Measurements from ENCODE around the gene TCP11L2. TPM values are rescaled to one million over a fixed set of nuclear protein-coding genes. Genes with fewer than 3 reads are reported as not detected.
"Not testable (repeated sequence)": the region's sequence is repeated elsewhere in the genome, so short reads cannot be mapped to it uniquely, and the experiment has no call there.

TCP11L2 gene
- total RNA-seq, 1 donor = 201 TPM

DNA sequence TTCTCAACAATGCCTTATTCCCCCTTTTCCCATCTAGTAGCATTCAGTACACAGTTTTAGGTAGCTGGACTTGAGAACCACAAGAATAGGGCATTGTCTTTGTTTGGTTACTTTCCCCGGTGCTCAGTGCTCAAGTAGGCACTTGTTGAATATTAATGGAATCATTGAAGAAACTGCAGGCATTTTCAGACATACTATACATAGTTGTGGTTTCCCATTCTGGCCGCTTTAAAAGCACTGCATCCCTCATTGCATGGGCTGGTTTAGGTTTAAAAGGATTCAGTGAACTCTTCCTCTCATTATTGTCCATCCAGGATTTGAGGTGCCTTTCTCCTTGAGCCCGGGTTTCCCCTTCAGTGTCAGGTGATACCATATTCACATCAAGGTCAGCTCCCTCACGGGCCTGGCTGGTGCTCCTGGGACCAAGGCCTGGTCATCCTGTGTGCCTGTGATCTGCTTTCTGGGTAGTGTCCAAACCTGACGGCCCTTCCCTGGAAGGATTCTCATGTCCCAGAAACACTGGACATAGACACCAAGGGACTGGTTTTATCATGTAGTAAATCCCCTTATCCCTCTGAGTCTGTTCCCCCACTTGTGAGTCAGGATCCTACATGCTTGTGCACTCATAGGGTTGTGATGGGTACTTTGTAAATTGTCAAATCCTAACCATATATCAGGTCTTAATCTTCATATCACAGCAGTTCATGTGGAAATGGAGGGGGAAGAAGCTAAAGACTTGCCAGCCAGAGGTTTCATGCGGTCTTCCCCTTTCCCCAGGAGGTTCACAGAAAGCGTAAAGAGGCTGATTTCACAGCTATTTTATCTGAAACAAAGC lies 7.4 kb downstream of the TCP11L2 start:
- Histone ChIP-seq H3K27me3 (ENCODE audit: insufficient read depth, low read length) (no peaks in the 10 kb centered on the region), H3K4me1 (ENCODE audit: insufficient read depth, low read length) (peaks cover 56% of the 10 kb centered on the region), H3K4me3 (ENCODE audit: low read length) (no peak overlapping the region), H3K9me3 (ENCODE audit: low read depth, low read length) (no peaks in the 10 kb centered on the region)

DNA sequence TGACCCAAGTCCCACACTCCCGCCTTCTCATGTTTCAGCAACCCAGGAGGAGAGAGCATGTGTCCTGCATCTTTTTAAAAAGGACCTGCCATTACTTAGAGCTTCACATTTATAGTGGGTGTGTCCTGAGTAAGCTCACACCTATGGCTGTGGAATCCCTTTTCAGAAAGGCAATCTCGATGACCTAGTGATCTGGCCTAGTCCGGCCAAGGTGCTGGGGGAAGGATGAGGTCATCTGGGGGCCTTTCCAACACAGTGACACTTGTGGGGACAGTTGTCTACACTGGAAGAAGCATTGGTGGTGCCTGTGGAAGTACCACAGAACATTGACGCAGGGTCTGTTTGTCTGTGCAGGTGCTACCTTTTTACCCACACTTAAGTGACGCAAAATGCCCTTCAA lies 8.2 kb downstream of the TCP11L2 start:
- no peaks in the 10 kb centered on the region for H3K9me3 ChIP-seq (ENCODE audit: low read depth, low read length)
- no peak overlapping the region for H3K4me3 ChIP-seq (ENCODE audit: low read length)
- no peaks in the 10 kb centered on the region for H3K27me3 ChIP-seq (ENCODE audit: insufficient read depth, low read length)
- H3K4me1 ChIP-seq (ENCODE audit: insufficient read depth, low read length) = peaks cover 49% of the 10 kb centered on the region

DNA sequence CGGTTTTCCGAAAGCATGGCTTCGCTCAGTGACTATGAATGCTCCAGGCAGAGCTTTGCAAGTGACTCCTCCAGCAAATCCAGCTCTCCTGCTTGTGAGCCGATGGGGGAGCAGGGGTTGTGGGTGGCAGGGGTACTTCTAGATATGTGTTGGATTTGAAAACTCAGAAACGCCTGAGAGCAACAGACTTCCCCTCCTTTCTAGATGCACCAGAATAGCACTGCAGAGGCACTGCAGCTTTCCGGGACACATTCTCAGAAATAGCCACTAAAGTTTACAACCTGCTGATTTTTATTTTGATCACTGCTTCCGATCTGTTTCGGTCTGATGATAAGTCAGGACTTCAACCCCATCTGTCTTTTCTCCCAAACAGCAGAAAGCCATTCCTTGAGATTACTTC lies 8.6 kb downstream of the TCP11L2 start:
- Histone ChIP-seq H3K9me3 (ENCODE audit: low read depth, low read length) (no peaks in the 10 kb centered on the region), H3K4me1 (ENCODE audit: insufficient read depth, low read length) (peaks cover 45% of the 10 kb centered on the region), H3K27me3 (ENCODE audit: insufficient read depth, low read length) (no peaks in the 10 kb centered on the region), H3K4me3 (ENCODE audit: low read length) (no peak overlapping the region)

DNA sequence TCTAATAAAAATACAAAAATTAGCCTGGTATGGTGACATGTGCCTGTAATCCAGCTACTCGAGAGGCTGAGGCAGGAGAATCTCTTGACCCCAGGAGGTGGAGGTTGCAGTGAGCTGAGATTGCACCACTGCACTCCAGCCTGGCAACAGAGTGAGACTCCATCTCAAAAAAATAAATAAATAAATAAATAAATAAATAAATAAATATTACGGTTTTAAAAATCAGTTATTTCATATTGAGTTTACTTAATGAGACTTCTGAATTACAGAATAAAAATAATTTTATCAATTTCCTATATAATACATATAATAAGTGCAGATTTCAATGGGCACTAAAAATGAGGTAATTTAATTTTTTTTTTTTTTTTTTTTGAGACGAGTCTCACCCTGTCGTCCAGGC lies 10.9 kb downstream of the TCP11L2 start:
- not testable (repeated sequence) for H3K4me3 ChIP-seq (ENCODE audit: low read length); H3K9me3 ChIP-seq (ENCODE audit: low read depth, low read length); H3K27me3 ChIP-seq (ENCODE audit: insufficient read depth, low read length)
- peaks cover 41% of the 10 kb centered on the region for H3K4me1 ChIP-seq (ENCODE audit: insufficient read depth, low read length)

DNA sequence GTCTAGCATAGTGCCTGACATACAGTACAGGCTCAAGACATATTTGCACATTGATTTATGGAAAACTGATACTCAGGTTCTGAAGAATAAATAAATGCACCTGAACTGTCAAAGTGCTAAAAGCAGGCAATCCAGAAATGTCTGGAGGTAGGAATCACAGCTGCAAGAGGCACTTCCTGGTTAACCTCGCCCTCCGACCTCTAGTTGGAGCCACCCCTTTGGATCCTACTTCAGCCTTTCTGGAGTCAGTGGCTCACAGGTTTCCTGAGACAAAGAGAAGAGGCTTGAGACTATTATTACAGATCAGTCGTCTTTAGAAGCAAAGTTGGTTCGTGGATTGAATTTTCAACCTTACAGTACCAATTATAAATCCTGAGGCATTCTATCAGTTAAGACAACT lies 13.0 kb downstream of the TCP11L2 start:
- peaks cover 20% of the 10 kb centered on the region for H3K4me1 ChIP-seq (ENCODE audit: insufficient read depth, low read length)
- no peaks in the 10 kb centered on the region for H3K9me3 ChIP-seq (ENCODE audit: low read depth, low read length)
- no peaks in the 10 kb centered on the region for H3K27me3 ChIP-seq (ENCODE audit: insufficient read depth, low read length)
- H3K4me3 ChIP-seq (ENCODE audit: low read length) = no peak overlapping the region

DNA sequence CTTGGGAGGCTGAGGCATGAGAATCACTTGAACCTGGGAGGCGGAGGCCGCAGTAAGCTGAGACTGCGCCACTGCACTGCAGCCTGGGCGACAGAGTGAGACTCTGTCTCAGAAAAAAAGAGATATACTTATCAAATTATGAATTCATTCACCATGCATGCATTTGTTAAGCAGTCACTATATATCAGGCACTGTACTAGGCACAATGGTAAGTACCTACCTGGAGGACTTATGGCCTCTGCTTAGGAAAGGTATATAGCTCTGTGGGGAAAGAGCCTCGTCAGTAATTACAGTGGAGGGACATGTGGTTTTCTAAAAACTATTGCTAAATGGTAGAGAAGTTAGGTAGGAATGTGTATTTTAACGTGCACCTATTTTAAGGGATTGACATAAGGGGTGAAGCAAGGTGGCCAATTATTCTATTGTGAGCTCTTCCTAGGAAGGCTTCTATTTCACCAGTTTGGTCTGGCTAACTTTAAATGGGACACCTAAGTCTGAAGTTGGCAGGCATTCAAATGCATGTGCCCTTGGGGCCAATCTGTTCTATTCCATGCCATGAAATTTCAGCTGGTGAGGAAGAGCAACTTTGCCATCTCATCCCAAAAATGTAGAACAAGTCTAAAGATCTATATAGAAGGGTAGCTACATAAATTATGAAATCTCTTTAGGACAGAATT lies 15.0 kb downstream of the TCP11L2 start:
- Histone ChIP-seq H3K9me3 (ENCODE audit: low read depth, low read length) (no peaks in the 10 kb centered on the region), H3K27me3 (ENCODE audit: insufficient read depth, low read length) (no peaks in the 10 kb centered on the region), H3K4me1 (ENCODE audit: insufficient read depth, low read length) (peaks cover 4% of the 10 kb centered on the region), H3K4me3 (ENCODE audit: low read length) (no peak overlapping the region)

DNA sequence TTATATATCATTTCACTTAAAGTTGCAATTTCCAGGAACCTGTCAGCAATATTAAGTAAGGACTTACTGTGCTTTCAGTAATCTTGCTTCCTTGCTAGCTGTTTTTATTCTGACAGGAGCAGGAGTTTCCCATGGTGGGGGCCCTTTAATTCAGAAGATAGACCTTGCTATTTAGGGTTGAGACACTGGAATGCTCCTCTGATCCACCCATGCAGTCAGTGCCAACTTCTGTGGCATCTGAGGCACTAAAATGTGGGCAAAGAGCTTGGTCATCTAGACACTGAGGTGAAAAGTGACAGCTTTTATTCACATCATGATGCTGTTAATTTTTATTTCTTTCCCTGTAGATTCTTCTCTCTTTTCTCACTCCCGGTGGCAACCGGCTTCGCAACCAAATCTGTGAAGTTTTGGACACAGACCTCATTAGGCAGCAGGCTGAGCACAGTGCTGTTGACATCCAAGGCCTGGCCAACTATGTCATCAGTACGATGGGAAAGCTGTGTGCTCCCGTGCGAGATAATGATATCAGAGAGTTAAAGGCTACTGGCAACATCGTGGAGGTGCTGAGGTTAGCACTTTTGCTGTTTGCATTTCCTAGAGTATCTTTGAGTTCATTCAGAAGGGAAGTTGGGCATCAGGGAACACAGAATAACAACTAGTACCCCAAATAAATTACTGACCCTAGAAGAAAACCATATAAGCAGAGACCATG lies 18.8 kb downstream of the TCP11L2 start:
- no peak overlapping the region for H3K4me3 ChIP-seq (ENCODE audit: low read length)
- no peaks in the 10 kb centered on the region for H3K27me3 ChIP-seq (ENCODE audit: insufficient read depth, low read length)
- no peaks in the 10 kb centered on the region for H3K4me1 ChIP-seq (ENCODE audit: insufficient read depth, low read length)
- no peaks in the 10 kb centered on the region for H3K9me3 ChIP-seq (ENCODE audit: low read depth, low read length)

DNA sequence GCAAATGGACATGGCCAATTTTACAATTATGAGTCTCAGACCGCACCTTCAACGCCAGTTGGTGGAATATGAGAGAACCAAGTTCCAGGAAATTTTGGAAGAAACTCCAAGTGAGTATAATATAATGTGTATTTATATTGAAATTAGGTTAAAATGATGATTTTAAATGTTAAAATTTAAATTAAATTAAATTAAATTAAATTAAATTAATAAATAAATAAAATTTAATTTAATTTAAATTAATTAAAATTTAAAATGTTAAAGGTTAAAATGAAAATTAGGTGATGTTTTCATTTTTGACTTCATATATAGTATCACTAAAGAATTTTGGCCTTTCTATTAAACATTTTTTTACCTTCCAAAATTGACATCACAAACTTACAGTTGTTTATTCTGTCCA lies 21.0 kb downstream of the TCP11L2 start:
- H3K27me3 ChIP-seq (ENCODE audit: insufficient read depth, low read length) = no peaks in the 10 kb centered on the region
- H3K4me1 ChIP-seq (ENCODE audit: insufficient read depth, low read length) = peaks cover under 1% of the 10 kb centered on the region
- no peaks in the 10 kb centered on the region for H3K9me3 ChIP-seq (ENCODE audit: low read depth, low read length)
- H3K4me3 ChIP-seq (ENCODE audit: low read length) = no peak overlapping the region

DNA sequence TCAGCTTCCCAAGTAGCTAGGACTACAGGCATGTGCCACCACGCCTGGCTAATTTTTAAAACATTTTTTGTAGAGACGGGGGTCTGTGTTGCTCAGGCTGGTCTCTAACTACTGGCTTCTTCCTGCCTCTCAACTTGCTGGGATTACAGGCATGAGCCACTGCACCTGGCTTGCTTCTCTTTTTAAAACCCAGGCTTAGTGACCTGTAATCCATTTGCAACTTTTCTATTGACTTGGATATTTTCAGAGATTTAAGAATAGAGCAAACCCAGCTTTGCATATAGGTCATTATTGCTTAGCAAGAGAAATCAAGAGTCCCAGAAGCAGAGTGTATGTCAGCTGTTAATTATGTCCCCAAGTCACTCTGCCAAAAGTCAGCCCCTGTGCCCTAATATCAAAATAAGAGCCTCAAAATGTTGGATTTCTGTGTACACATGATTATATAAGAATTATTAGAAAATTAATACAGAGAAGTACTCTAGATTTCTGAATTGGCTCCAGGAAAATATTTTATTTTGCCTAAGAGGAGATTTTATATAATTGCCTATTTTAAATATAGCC lies 24.9 kb downstream of the TCP11L2 start:
- Histone ChIP-seq H3K4me3 (ENCODE audit: low read length) (no peak overlapping the region), H3K9me3 (ENCODE audit: low read depth, low read length) (no peaks in the 10 kb centered on the region), H3K4me1 (ENCODE audit: insufficient read depth, low read length) (peaks cover 20% of the 10 kb centered on the region), H3K27me3 (ENCODE audit: insufficient read depth, low read length) (no peaks in the 10 kb centered on the region)

DNA sequence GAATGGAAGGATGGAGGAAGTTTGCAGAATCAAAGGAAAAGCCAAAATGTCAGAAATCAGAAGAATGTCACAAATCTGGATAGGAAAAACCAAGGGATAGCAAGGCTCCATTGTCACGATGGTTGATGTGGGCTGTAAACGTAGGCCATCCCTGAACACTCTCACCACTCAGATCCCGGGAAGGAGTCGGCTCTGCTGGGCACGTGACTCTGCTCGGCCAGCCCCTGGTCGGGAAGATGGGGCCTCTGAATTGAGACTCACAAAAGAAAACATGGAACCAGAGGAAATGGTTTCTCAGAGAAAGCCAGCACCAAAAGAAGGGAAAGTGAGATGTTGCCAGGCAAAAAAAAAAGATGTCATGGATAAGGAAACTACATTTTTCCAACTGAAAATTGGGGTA lies 26.2 kb downstream of the TCP11L2 start:
- no peaks in the 10 kb centered on the region for H3K27me3 ChIP-seq (ENCODE audit: insufficient read depth, low read length)
- peaks cover 26% of the 10 kb centered on the region for H3K4me1 ChIP-seq (ENCODE audit: insufficient read depth, low read length)
- H3K4me3 ChIP-seq (ENCODE audit: low read length) = no peak overlapping the region
- no peaks in the 10 kb centered on the region for H3K9me3 ChIP-seq (ENCODE audit: low read depth, low read length)

DNA sequence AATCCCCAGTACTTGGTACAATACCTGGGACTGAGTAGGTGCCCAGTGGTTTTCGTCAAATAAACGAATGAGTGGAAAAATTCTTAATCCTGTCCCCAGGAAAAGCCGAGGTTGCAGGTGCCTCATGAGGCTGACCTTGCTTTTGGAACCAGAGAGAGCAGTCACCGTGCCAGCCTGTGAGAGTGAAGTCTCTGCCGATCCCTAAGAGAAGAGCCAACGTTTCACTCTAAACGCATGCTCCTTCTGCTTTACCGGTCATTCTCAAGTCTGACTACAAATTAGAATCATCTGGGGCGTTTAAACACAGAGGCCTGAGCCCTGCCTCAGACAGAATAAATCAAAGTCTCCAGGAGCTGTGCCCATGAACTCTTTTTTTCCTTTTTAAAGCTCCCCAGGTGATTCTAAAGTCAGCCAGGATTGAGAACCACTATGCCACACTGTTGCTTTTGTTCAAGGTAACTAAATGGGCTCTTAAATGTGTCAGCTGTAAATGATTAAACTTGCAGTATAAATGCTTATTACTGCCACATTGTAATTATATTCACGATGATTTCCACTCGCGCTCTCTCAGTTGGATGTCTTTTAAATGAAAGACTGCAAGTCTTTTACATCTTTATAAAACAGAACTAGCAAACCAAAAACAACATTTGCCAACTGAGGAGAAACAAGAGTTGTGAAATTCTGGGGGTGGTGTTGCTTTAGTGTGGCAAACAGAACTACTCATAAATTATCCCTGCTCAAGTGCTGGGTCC lies 26.9 kb downstream of the TCP11L2 start:
- no peaks in the 10 kb centered on the region for H3K9me3 ChIP-seq (ENCODE audit: low read depth, low read length)
- H3K4me1 ChIP-seq (ENCODE audit: insufficient read depth, low read length) = peaks cover 32% of the 10 kb centered on the region
- H3K4me3 ChIP-seq (ENCODE audit: low read length) = no peak overlapping the region
- H3K27me3 ChIP-seq (ENCODE audit: insufficient read depth, low read length) = no peaks in the 10 kb centered on the region

DNA sequence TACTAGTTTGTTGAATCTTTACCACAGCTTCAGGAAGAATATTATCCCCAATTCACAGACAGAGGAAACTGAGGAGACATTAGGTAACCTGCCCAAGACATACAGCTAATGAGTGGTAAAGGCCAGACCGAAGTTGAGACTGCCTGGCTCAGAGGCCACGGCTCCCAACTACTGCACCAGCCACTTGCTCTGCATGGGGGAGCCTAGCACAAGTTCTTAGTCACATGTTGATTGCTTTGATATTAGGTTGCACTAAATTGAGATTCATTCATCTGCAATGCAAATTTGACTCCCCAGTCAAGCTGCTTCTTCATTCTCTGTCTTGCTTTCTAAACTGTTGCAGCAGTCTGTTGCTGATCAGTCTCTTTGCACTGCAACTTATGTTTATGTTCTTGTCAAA lies 29.1 kb downstream of the TCP11L2 start:
- Histone ChIP-seq H3K4me3 (ENCODE audit: low read length) (no peak overlapping the region), H3K4me1 (ENCODE audit: insufficient read depth, low read length) (peaks cover 45% of the 10 kb centered on the region), H3K9me3 (ENCODE audit: low read depth, low read length) (no peaks in the 10 kb centered on the region), H3K27me3 (ENCODE audit: insufficient read depth, low read length) (no peaks in the 10 kb centered on the region)

DNA sequence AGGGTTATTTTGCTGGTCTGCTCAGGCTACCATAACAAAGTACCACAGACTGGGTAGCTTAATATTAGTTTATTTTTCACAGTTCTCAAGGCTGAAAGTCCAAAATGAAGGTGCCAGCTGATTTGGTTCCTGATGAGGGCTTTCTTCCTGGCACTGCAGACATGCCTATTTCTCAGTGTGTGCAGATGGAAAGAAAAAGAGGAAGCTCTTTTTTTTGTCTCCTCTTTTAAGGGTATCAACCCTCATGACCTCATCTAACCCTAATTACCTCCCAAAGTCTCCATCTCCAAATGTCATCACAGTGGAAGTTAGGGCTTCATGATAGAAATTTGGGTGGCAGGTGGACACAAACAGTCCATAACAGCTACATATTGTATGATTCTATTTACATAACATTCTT lies 30.0 kb downstream of the TCP11L2 start:
- H3K4me1 ChIP-seq (ENCODE audit: insufficient read depth, low read length) = peaks cover 46% of the 10 kb centered on the region
- no peaks in the 10 kb centered on the region for H3K9me3 ChIP-seq (ENCODE audit: low read depth, low read length)
- no peak overlapping the region for H3K4me3 ChIP-seq (ENCODE audit: low read length)
- no peaks in the 10 kb centered on the region for H3K27me3 ChIP-seq (ENCODE audit: insufficient read depth, low read length)

DNA sequence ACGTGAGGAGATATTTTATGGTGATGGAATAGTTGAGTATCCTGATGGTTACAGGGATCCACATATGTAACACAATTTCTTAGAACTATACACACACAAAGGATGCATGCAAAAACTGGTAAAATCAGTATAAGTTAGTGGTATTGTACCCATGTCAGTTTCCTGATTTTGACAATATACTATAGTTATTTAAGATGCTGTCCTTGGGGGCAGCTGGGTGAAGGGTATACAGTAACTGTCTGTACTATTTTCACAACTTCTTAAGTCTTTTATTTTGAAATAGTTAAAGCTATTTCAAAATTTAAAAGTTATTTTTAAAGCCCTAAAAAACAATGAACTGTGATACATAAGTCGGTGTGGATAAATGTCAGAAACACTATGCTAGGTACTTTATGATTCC lies 30.5 kb downstream of the TCP11L2 start:
- H3K4me3 ChIP-seq (ENCODE audit: low read length) = no peak overlapping the region
- H3K4me1 ChIP-seq (ENCODE audit: insufficient read depth, low read length) = peaks cover 46% of the 10 kb centered on the region
- H3K9me3 ChIP-seq (ENCODE audit: low read depth, low read length) = no peaks in the 10 kb centered on the region
- no peaks in the 10 kb centered on the region for H3K27me3 ChIP-seq (ENCODE audit: insufficient read depth, low read length)

Measured in mononuclear cell (primary cell).